HEK293 (cell line): ENCODE measurements around the gene SPATA24.

Source experiments
- MEIS1 ChIP-seq: sonication (generic); formaldehyde crosslinking; IDR thresholded peaks from 2 replicates; pipeline ENCODE4 v1.8.1; 2022; ENCODE audit warnings: missing genetic modification reagents, mild to moderate bottlenecking, borderline replicate concordance
- MYNN ChIP-seq: fragments of 450-650 bp; formaldehyde crosslinking; IDR thresholded peaks from 2 replicates; pipeline ENCODE4 v1.5.1; 2016; ENCODE audit warnings: missing biosample characterization, missing genetic modification characterization, borderline replicate concordance
- ZBTB8A ChIP-seq: fragments of 450-650 bp; formaldehyde crosslinking; IDR thresholded peaks from 2 replicates; pipeline ENCODE4 v1.5.1; 2016; ENCODE audit warnings: missing biosample characterization, missing genetic modification characterization
- ZNF175 ChIP-seq: fragments of 450-650 bp; formaldehyde crosslinking; IDR thresholded peaks from 2 replicates; pipeline ENCODE4 v1.5.1; 2016; ENCODE audit warnings: missing biosample characterization, missing genetic modification characterization
- ZNF211 ChIP-seq: fragments of 450-650 bp; formaldehyde crosslinking; IDR thresholded peaks from 2 replicates; pipeline ENCODE4 v1.5.1; 2016; ENCODE audit warnings: low read depth, missing biosample characterization, missing genetic modification characterization
- ZNF514 ChIP-seq: fragments of 450-650 bp; formaldehyde crosslinking; IDR thresholded peaks from 2 replicates; pipeline ENCODE4 v1.5.1; 2016; ENCODE audit warnings: missing biosample characterization, missing genetic modification characterization
- ZNF561 ChIP-seq: fragments of 450-650 bp; IDR thresholded peaks from 2 replicates; pipeline ENCODE4 v1.5.1; 2018; ENCODE audit warnings: missing biosample characterization, missing genetic modification characterization, borderline replicate concordance
- ZNF623 ChIP-seq: fragments of 450-650 bp; formaldehyde crosslinking; IDR thresholded peaks from 2 replicates; pipeline ENCODE4 v1.5.1; 2016; ENCODE audit warnings: missing biosample characterization, missing genetic modification characterization
- ZNF639 ChIP-seq: fragments of 450-650 bp; formaldehyde crosslinking; IDR thresholded peaks from 2 replicates; pipeline ENCODE4 v1.5.1; 2016; ENCODE audit warnings: missing biosample characterization, missing genetic modification characterization
- ZNF704 ChIP-seq: fragments of 450-650 bp; formaldehyde crosslinking; IDR thresholded peaks from 2 replicates; pipeline ENCODE4 v1.5.1; 2016; ENCODE audit warnings: missing biosample characterization, missing genetic modification characterization
- TF ChIP-seq, protein P1 (sequence below): fragments of 450-650 bp; formaldehyde crosslinking; IDR thresholded peaks from 2 replicates; pipeline ENCODE4 v1.5.1; 2016; ENCODE audit warnings: missing biosample characterization, missing genetic modification characterization
- TF ChIP-seq, protein P2 (sequence below): fragments of 450-650 bp; formaldehyde crosslinking; IDR thresholded peaks from 2 replicates; pipeline ENCODE4 v1.5.1; 2016; ENCODE audit warnings: missing biosample characterization, missing genetic modification characterization

GRCh38 chr5:139360384-139360783 is 43.5 kb downstream of the SPATA24 start:
- TF ChIP-seq ZBTB8A (tag by site-specific recombination): no peak
- no peak for TF ChIP-seq ZNF561 (tag by site-specific recombination)
- TF ChIP-seq ZNF211 (tag by site-specific recombination): no peak
- TF ChIP-seq, protein P1, sequence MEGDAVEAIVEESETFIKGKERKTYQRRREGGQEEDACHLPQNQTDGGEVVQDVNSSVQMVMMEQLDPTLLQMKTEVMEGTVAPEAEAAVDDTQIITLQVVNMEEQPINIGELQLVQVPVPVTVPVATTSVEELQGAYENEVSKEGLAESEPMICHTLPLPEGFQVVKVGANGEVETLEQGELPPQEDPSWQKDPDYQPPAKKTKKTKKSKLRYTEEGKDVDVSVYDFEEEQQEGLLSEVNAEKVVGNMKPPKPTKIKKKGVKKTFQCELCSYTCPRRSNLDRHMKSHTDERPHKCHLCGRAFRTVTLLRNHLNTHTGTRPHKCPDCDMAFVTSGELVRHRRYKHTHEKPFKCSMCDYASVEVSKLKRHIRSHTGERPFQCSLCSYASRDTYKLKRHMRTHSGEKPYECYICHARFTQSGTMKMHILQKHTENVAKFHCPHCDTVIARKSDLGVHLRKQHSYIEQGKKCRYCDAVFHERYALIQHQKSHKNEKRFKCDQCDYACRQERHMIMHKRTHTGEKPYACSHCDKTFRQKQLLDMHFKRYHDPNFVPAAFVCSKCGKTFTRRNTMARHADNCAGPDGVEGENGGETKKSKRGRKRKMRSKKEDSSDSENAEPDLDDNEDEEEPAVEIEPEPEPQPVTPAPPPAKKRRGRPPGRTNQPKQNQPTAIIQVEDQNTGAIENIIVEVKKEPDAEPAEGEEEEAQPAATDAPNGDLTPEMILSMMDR (tag by site-specific recombination): no peak
- TF ChIP-seq MEIS1 (CRISPR knock-in tag): no peak
- TF ChIP-seq, protein P2, sequence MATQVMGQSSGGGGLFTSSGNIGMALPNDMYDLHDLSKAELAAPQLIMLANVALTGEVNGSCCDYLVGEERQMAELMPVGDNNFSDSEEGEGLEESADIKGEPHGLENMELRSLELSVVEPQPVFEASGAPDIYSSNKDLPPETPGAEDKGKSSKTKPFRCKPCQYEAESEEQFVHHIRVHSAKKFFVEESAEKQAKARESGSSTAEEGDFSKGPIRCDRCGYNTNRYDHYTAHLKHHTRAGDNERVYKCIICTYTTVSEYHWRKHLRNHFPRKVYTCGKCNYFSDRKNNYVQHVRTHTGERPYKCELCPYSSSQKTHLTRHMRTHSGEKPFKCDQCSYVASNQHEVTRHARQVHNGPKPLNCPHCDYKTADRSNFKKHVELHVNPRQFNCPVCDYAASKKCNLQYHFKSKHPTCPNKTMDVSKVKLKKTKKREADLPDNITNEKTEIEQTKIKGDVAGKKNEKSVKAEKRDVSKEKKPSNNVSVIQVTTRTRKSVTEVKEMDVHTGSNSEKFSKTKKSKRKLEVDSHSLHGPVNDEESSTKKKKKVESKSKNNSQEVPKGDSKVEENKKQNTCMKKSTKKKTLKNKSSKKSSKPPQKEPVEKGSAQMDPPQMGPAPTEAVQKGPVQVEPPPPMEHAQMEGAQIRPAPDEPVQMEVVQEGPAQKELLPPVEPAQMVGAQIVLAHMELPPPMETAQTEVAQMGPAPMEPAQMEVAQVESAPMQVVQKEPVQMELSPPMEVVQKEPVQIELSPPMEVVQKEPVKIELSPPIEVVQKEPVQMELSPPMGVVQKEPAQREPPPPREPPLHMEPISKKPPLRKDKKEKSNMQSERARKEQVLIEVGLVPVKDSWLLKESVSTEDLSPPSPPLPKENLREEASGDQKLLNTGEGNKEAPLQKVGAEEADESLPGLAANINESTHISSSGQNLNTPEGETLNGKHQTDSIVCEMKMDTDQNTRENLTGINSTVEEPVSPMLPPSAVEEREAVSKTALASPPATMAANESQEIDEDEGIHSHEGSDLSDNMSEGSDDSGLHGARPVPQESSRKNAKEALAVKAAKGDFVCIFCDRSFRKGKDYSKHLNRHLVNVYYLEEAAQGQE (tag by site-specific recombination): no peak
- no peak for TF ChIP-seq ZNF514 (tag by site-specific recombination)
- TF ChIP-seq ZNF639 (tag by site-specific recombination): no peak
- no peak for TF ChIP-seq ZNF623 (tag by site-specific recombination)
- no peak for TF ChIP-seq MYNN (tag by site-specific recombination)
- no peak for TF ChIP-seq ZNF175 (tag by site-specific recombination)
- no peak for TF ChIP-seq ZNF704
